Superior temporal gyrus (tissue), 1 donor: ENCODE data around the gene GYS1.
"Not testable (repeated sequence)": the region's sequence is repeated elsewhere in the genome, so short reads cannot be mapped to it uniquely, and the experiment has no call there.

ENCODE experiments used
- DNase-seq: peaks from one replicate; pipeline ENCODE4 v3.0.0-alpha.2; 2016; ENCODE audit errors: extremely low spot score

Gene GYS1

GRCh38 chr19:48993175-48994034 lies at the start of gene GYS1, which contains the start of gene RUVBL2:
Gene GYS1 (minus strand): TSS chr19:48993309. CDS start chr19:48993112, 197 bp downstream.
Gene RUVBL2 (plus strand): TSS chr19:48993887. CDS start chr19:48993912, 25 bp downstream.
- DNase-seq: peak; percentile 100

- not testable (repeated sequence) for DNase-seq
Measured at GRCh38 chr19:49042666-49043065, 49.6 kb upstream of the GYS1 start.

DNA sequence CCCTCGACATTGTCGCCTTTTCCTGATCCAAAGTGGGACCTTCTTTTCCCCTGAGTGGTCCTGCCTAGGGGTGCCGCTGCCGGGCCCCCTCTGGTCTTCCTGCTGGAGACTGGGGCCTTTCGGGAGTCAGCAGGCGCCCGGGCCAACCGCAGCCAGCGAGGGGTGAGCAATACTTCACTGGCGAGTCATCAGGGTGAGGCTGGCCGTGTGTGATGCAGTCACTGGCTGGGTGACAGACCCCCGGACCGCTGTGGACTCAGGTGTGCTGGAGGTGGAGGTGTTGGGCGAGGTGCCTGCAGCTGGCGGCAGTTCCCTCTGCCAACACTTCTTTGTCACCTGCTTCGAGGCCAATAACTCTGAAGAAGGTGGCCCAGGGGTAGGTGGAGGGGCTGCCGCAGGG lies 49.1 kb upstream of the GYS1 start:
- DNase-seq: no peak

DNA sequence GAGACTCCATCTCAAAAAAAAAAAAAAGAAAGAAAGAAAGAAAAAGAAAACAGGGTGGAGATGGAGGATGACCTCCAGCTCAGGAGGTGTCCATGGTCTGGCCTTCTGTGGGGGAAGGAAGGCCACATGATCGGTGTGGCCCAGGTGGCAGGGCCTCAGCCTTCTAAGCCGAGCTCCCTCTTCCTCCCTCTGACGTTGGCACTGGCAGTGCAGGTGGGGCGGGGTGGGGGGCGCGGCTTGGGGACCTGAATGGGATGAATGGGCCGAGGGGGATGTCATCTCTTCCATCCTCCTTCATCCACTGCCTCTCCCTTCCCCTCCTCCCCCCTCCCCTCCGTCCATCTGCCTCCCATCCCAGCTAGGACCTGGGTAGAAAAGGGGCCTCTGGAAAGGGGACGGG lies 46.6 kb upstream of the GYS1 start:
- DNase-seq: not testable (repeated sequence)

GRCh38 chr19:49038557-49039276 lies 45.6 kb upstream of the GYS1 start:
- not testable (repeated sequence) for DNase-seq

- DNase-seq: not testable (repeated sequence)
Measured at GRCh38 chr19:49038111-49038510, 45.0 kb upstream of the GYS1 start.

DNA sequence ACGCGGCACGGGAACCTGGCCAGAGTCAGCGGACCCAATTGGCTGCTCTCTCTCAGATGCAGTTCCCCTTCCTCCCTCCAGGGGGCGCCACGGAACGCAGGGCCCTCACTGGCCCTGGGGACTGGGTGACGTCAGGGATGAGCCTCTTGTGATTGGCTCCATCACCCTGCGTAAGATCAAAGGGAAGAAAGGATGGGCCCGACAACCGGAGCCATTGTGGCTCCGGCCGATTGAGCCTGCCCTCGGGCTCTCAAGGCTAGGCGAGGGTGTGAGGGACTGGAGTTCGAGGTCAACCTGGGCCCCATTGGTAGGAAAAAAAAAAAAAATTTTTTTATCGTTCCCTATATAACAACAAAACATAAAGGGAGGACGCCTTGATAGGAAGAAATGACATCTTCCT lies 43.7 kb upstream of the GYS1 start, which contains the start of gene CGB1:
CGB1 (minus strand) TSS at position 81 of the 400 bp plus-strand sequence. CDS start 184 bp downstream, outside the sequence.
- not testable (repeated sequence) for DNase-seq

DNA sequence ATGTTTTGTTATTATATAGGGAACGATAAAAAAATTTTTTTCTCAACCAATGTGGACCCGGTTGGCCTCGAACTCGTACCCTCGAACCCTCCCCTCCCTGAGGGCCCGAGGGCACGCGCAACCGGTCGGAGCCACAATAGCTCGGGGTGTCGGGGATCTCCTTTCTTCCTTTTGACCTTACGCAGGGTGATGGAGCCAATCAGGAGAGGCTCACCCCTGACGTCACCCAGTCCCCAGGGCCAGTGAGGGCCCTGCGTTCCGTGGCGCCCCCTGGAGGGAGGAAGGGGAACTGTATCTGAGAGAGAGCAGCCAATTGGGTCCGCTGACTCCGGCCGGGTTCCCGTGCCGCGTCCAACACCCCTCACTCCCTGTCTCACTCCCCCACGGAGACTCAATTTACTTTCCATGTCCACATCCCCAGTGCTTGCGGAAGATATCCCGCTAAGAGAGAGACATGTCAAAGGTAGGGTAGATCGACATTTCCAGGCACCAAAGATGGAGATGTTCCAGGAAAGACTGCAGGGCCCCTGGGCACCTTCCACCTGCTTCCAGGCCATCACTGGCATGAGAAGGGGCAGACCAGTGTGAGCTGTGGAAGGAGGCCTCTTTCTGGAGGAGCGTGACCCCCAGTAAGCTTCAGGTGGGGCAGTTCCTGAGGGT lies 38.7 kb upstream of the GYS1 start, which contains the start of gene CGB2:
CGB2 (plus strand) TSS at position 249 of the 660 bp plus-strand sequence; CDS start at position 455, 206 bp downstream.
- not testable (repeated sequence) for DNase-seq

GRCh38 chr19:49030323-49030722 lies 37.2 kb upstream of the GYS1 start:
- not testable (repeated sequence) for DNase-seq

GRCh38 chr19:49029749-49030148 lies 36.6 kb upstream of the GYS1 start:
- not testable (repeated sequence) for DNase-seq

DNA sequence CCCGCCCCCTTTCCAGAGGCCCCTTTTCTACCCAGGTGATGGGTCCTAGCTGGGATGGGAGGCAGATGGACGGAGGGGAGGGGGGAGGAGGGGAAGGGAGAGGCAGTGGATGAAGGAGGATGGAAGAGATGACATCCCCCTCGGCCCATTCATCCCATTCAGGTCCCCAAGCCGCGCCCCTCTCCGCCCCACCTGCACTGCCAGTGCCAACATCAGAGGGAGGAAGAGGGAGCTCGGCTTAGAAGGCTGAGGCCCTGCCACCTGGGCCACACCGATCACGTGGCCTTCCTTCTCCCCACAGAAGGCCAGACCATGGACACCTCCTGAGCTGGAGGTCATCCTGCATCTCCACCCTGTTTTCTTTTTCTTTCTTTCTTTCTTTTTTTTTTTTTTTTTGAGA lies 35.6 kb upstream of the GYS1 start:
- DNase-seq: not testable (repeated sequence)

DNA sequence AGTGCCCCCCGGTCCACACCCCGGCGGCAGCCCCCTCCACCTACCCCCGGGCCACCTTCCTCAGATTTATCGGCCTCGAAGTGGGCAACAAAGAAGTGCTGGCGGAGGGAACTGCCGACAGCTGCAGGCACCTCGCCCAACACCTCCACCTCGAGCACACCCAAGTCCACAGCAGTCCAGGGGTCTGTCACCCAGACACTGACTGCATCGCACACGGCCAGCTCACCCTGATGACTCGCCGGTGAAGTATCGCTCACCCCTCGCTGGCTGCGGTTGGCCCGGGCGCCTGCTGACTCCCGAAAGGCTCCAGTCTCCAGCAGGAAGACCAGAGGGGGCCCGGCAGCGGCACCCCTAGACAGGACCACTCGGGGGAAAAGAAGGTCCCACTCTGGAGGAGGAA lies 32.5 kb upstream of the GYS1 start:
- not testable (repeated sequence) for DNase-seq

GRCh38 chr19:49025088-49025487 lies 32.0 kb upstream of the GYS1 start:
- DNase-seq: not testable (repeated sequence)

GRCh38 chr19:49024233-49024632 lies 31.1 kb upstream of the GYS1 start, which contains the start of gene CGB3:
Gene CGB3 (minus strand): TSS chr19:49024333. CDS start chr19:49023971, 362 bp downstream.
- DNase-seq: not testable (repeated sequence)

GRCh38 chr19:49022116-49022515 lies 29.0 kb upstream of the GYS1 start:
- DNase-seq: no peak

GRCh38 chr19:49020931-49021895 lies 28.1 kb upstream of the GYS1 start:
- no peak for DNase-seq

DNA sequence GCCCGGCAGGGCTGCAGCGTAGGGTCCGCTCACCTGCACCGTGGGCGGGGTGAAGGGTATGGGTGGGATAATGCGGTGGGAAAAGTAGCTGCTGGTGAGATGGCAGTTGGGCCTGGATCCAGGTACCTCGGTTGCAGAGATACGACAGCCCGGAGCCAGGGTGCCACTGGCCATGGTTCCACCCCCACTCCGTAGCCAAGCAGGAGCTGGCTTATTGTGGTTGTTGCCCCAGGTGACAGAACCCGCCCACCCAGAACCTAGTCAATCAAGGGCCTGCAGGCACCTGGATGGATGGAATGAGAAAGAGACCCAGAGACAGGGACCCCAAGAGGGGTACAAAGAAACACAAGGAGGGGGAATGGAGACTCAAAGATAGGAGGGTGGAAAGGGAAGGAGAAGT lies 27.2 kb upstream of the GYS1 start:
- DNase-seq: no peak

DNA sequence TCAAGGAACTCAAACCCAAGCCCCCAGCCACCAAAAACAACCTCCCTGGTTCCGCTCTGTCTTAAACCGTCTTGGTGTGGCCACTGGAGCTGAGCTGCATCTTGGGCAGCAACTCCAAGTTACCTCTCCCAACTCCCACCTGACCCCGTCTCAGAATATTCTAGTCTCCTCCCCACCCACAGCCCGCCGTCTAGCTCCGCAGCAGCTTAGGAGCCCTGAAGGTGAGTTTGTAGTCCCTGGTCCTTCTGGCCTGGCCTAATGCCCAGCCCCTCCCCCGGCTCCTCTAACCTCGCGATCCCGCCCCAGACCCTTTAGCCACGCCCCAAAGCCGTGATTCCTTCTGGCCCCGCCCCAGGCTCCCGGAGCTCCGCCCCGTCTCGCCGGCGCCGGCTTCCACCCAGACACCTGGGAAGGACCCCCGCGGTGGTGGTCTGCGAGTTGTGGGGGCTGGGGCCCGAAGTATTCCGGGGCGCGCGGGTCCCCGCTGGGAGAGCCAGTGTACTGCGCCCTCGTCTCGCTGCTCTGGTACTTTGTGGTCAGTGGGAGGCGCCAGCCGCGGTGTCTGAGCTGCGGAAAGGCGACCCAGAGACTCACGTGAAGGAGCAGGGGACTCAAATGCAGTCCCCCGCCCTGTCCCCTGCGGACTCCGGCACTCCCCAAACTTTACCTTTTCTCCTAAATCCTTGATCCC lies 26.3 kb upstream of the GYS1 start:
- no peak for DNase-seq

GRCh38 chr19:49018388-49019241 lies 25.5 kb upstream of the GYS1 start:
- DNase-seq: not testable (repeated sequence)
